ENCODE results near the gene HFE. TPM values are rescaled to one million over a fixed set of nuclear protein-coding genes. Genes with fewer than 3 reads are reported as not detected.
"Not testable (repeated sequence)": the region's sequence is repeated elsewhere in the genome, so short reads cannot be mapped to it uniquely, and the experiment has no call there.

HFE gene
- total RNA-seq, 1 donor from 2014 or later = 1.2 TPM

GRCh38 chr6:26045065-26045927, 41.9 kb upstream of the HFE start:
- H3K36me3 Mint-ChIP-seq (ENCODE audit: low read depth, unreplicated experiment) = no peaks in the 10 kb centered on the region
- H3K4me1 Mint-ChIP-seq (ENCODE audit: unreplicated experiment) = peaks cover 3% of the 10 kb centered on the region
- TF ChIP-seq, protein P1, sequence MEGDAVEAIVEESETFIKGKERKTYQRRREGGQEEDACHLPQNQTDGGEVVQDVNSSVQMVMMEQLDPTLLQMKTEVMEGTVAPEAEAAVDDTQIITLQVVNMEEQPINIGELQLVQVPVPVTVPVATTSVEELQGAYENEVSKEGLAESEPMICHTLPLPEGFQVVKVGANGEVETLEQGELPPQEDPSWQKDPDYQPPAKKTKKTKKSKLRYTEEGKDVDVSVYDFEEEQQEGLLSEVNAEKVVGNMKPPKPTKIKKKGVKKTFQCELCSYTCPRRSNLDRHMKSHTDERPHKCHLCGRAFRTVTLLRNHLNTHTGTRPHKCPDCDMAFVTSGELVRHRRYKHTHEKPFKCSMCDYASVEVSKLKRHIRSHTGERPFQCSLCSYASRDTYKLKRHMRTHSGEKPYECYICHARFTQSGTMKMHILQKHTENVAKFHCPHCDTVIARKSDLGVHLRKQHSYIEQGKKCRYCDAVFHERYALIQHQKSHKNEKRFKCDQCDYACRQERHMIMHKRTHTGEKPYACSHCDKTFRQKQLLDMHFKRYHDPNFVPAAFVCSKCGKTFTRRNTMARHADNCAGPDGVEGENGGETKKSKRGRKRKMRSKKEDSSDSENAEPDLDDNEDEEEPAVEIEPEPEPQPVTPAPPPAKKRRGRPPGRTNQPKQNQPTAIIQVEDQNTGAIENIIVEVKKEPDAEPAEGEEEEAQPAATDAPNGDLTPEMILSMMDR (IDR thresholded peaks at IDR 0.05; ENCODE audit: unreplicated experiment) = no peak
- H3K4me3 Mint-ChIP-seq (ENCODE audit: unreplicated experiment) = peak overlapping the region; percentile 89
- H3K9me3 Mint-ChIP-seq (ENCODE audit: unreplicated experiment) = no peaks in the 10 kb centered on the region
- peak; percentile 65 for DNase-seq (ENCODE audit: low spot score)
- peaks cover 2% of the 10 kb centered on the region for H3K27me3 Mint-ChIP-seq (ENCODE audit: unreplicated experiment)
- peak overlapping the region; percentile 91 for H3K27ac Mint-ChIP-seq (ENCODE audit: unreplicated experiment)

DNA sequence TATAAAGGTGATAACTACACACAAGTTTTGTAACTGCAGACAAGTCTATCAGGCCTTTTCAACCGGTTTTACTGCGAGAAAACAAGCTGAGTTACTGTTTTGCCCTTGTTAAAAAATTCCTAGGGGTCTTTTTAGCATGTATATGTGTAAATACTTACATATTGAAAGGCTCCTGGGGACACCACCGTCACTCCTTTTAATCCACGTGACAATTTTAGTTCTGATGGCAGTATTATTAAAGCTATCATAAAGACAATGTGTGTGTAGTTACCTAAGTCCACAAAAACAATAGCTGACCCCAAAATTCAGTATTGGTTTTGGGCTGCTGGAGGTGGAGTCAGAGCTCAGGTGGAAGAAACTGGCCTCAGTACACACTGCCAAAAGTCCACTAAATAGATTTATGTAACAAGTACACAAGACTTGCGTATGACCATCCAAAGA, 41.3 kb upstream of the HFE start:
- no peak for DNase-seq (ENCODE audit: low spot score)
- TF ChIP-seq, protein P1 (IDR thresholded peaks at IDR 0.05; ENCODE audit: unreplicated experiment) = no peak
- Mint-ChIP-seq H3K36me3 (ENCODE audit: low read depth, unreplicated experiment) (no peaks in the 10 kb centered on the region), H3K9me3 (ENCODE audit: unreplicated experiment) (no peaks in the 10 kb centered on the region), H3K27me3 (ENCODE audit: unreplicated experiment) (peaks cover 2% of the 10 kb centered on the region), H3K27ac (ENCODE audit: unreplicated experiment) (peak overlapping the region; percentile 91), H3K4me1 (ENCODE audit: unreplicated experiment) (peaks cover 3% of the 10 kb centered on the region), H3K4me3 (ENCODE audit: unreplicated experiment) (peak overlapping the region; percentile 89)

DNA sequence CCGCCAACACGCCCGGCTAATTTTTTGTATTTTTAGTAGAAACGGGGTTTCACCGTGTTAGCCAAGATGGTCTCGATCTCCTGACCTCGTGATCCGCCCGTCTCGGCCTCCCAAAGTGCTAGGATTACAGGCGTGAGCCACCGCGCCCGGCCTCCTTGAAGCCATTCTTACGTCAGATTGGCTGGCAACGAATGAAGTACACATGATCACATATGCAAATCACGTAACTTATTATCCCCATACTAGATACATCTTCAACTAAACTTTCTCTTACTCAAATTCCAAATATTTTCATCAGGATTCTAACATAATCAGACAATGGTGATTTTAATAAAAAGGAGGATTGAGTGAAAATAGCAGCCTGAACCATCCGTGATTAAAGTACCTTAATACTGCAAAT, 39.9 kb upstream of the HFE start:
- H3K9me3 Mint-ChIP-seq (ENCODE audit: unreplicated experiment); H3K27ac Mint-ChIP-seq (ENCODE audit: unreplicated experiment); H3K4me1 Mint-ChIP-seq (ENCODE audit: unreplicated experiment); DNase-seq (ENCODE audit: low spot score); H3K36me3 Mint-ChIP-seq (ENCODE audit: low read depth, unreplicated experiment); H3K4me3 Mint-ChIP-seq (ENCODE audit: unreplicated experiment); H3K27me3 Mint-ChIP-seq (ENCODE audit: unreplicated experiment): not testable (repeated sequence)

GRCh38 chr6:26048590-26048989, 38.6 kb upstream of the HFE start:
- no peak for DNase-seq (ENCODE audit: low spot score)
- Mint-ChIP-seq H3K9me3 (ENCODE audit: unreplicated experiment) (no peaks in the 10 kb centered on the region), H3K4me1 (ENCODE audit: unreplicated experiment) (peaks cover 3% of the 10 kb centered on the region), H3K27me3 (ENCODE audit: unreplicated experiment) (no peaks in the 10 kb centered on the region), H3K4me3 (ENCODE audit: unreplicated experiment) (no peak overlapping the region), H3K36me3 (ENCODE audit: low read depth, unreplicated experiment) (no peaks in the 10 kb centered on the region), H3K27ac (ENCODE audit: unreplicated experiment) (peak overlapping the region; percentile 77)
- TF ChIP-seq, protein P1 (IDR thresholded peaks at IDR 0.05; ENCODE audit: unreplicated experiment) = no peak

GRCh38 chr6:26051665-26052310, 35.4 kb upstream of the HFE start:
- Mint-ChIP-seq H3K27ac (ENCODE audit: unreplicated experiment) (no peak overlapping the region), H3K4me3 (ENCODE audit: unreplicated experiment) (no peak overlapping the region), H3K36me3 (ENCODE audit: low read depth, unreplicated experiment) (no peaks in the 10 kb centered on the region), H3K4me1 (ENCODE audit: unreplicated experiment) (peaks cover 12% of the 10 kb centered on the region), H3K9me3 (ENCODE audit: unreplicated experiment) (no peaks in the 10 kb centered on the region), H3K27me3 (ENCODE audit: unreplicated experiment) (peaks cover 5% of the 10 kb centered on the region)
- TF ChIP-seq, protein P1 (IDR thresholded peaks at IDR 0.05; ENCODE audit: unreplicated experiment) = no peak
- DNase-seq (ENCODE audit: low spot score) = no peak

DNA sequence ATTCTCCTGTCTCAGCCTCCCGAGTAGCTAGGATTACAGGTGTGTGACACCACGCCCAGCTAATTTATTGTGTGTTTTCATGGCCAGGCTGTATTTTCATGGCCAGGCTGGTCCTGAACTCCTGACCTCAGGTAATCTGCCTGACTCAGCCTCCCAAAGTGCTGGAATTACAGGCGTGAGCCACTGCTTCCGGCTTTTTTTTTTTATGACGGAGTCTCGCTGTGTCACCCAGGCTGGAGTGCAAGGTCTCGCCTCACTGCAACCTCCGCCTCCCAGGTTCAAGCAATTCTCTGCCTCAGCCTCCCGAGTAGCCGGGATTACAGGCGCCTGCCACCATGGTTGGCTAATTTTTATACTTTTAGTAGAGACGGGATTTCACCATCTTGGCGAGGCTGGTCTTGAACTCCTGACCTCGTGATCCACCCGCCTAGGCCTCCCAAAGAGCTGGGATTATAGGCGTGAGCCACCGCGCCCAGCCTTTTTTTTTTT, 34.4 kb upstream of the HFE start:
- H3K27ac Mint-ChIP-seq (ENCODE audit: unreplicated experiment); DNase-seq (ENCODE audit: low spot score); H3K4me3 Mint-ChIP-seq (ENCODE audit: unreplicated experiment); H3K9me3 Mint-ChIP-seq (ENCODE audit: unreplicated experiment); H3K36me3 Mint-ChIP-seq (ENCODE audit: low read depth, unreplicated experiment); H3K27me3 Mint-ChIP-seq (ENCODE audit: unreplicated experiment): not testable (repeated sequence)
- peaks cover 12% of the 10 kb centered on the region for H3K4me1 Mint-ChIP-seq (ENCODE audit: unreplicated experiment)
